GM20000 (cell line): ENCODE measurements around the gene ONECUT1.

Experiments used
- DNase-seq: peaks from one replicate; pipeline ENCODE4 v3.0.0; 2012; ENCODE audit warnings: low spot score
- CTCF ChIP-seq: IDR thresholded peaks from 2 replicates; pipeline ENCODE4 v1.5.1; 2012; ENCODE audit warnings: mild to moderate bottlenecking, control low read depth; ENCODE audit errors: extremely low read depth, missing control alignments

The ONECUT1 gene

GRCh38 chr15:52788099-52788986 is 1.8 kb downstream of the ONECUT1 start:
- TF ChIP-seq CTCF = no peak
- DNase-seq = peak; percentile 26

- no peak for DNase-seq
Observed at GRCh38 chr15:52787549-52788098, 2.5 kb downstream of the ONECUT1 start.

GRCh38 chr15:52787123-52787503 is 3.0 kb downstream of the ONECUT1 start:
- DNase-seq = no peak
- TF ChIP-seq CTCF = no peak

More at GRCh38 chr15:52787549-52788098, 2.5 kb downstream of the ONECUT1 start:
- TF ChIP-seq CTCF = no peak

GRCh38 chr15:52786436-52787122 is 3.6 kb downstream of the ONECUT1 start:
- no peak for TF ChIP-seq CTCF
- no peak for DNase-seq

GRCh38 chr15:52785672-52786406 is 4.3 kb downstream of the ONECUT1 start:
- no peak for TF ChIP-seq CTCF
- DNase-seq = no peak

- no peak for DNase-seq
- TF ChIP-seq CTCF = no peak
Observed at GRCh38 chr15:52784799-52785671, 5.1 kb downstream of the ONECUT1 start.
